CD14-positive monocyte (primary cell): ENCODE measurements around the gene PHF21B. TPM values are rescaled to one million over a fixed set of nuclear protein-coding genes. Genes with fewer than 3 reads are reported as not detected.

Experiments used
- DNase-seq, 3 donors: peaks; one replicate each; pipeline ENCODE4 v3.0.0-alpha.2; 2011 to 2022
- H2AFZ ChIP-seq: 2 replicates; pipeline ENCODE4 v1.6.0; 2012; ENCODE audit warnings: mild to moderate bottlenecking, low read depth, low read length, inconsistent platforms; ENCODE audit not compliant: insufficient read depth, poor library complexity, severe bottlenecking
- H3K27ac ChIP-seq, 2 donors: 1 replicate in 1 of 2; 2 replicates in 1 of 2; pipeline ENCODE4 v1.5.1; 2012 to 2013; ENCODE audit warnings: low read length in 2 of 2, control low read depth in 1 of 2, inconsistent platforms in 1 of 2, low read depth in 1 of 2, mild to moderate bottlenecking in 1 of 2
- H3K27me3 ChIP-seq, 2 donors: one replicate each; pipeline versions ENCODE4 v1.6.0 to v1.6.1; 2011 to 2013; ENCODE audit warnings: low read length in 2 of 2; ENCODE audit not compliant: control insufficient read depth in 2 of 2, insufficient read depth in 2 of 2
- H3K36me3 ChIP-seq, 2 donors: replicated peaks in 1 of 2; 1 replicate in 1 of 2; 2 replicates in 1 of 2; pipeline versions ENCODE4 v1.5.1 to v1.6.1; 2012 to 2013; ENCODE audit warnings: low read length in 2 of 2, control low read depth in 1 of 2, inconsistent platforms in 1 of 2, mild to moderate bottlenecking in 1 of 2; ENCODE audit not compliant: insufficient read depth in 2 of 2, control insufficient read depth in 1 of 2
- H3K4me1 ChIP-seq, 2 donors: 1 replicate in 1 of 2; 2 replicates in 1 of 2; pipeline versions ENCODE4 v1.5.1 to v1.6.1; 2012 to 2013; ENCODE audit warnings: low read length in 2 of 2, control low read depth in 1 of 2, inconsistent platforms in 1 of 2, mild to moderate bottlenecking in 1 of 2, moderate library complexity in 1 of 2; ENCODE audit not compliant: insufficient read depth in 2 of 2, control insufficient read depth in 1 of 2
- H3K4me2 ChIP-seq: replicated peaks from 2 replicates; pipeline ENCODE3; 2012; ENCODE audit warnings: low read length, moderate library complexity, mild to moderate bottlenecking; ENCODE audit not compliant: poor library complexity, severe bottlenecking; ENCODE audit errors: extremely low read depth
- H3K4me3 ChIP-seq, 3 experiments: fragments of 200-600 bp in 1 of 3; sonication (generic) in 1 of 3; replicated peaks in 1 of 3; 1 replicate in 2 of 3; 2 replicates in 1 of 3; pipeline ENCODE4 v1.5.1; 2011 to 2013; ENCODE audit warnings: low read length in 3 of 3, mild to moderate bottlenecking in 3 of 3, control low read depth in 2 of 3, low read depth in 2 of 3, inconsistent platforms in 1 of 3, moderate library complexity in 1 of 3
- H3K79me2 ChIP-seq: 2 replicates; pipeline ENCODE4 v1.6.0; 2012; ENCODE audit warnings: mild to moderate bottlenecking, control low read depth, inconsistent platforms, low read length, moderate library complexity; ENCODE audit not compliant: insufficient read depth
- H3K9ac ChIP-seq: 2 replicates; pipeline ENCODE4 v1.6.0; 2017; ENCODE audit warnings: low read length, mild to moderate bottlenecking; ENCODE audit not compliant: insufficient read depth, poor library complexity, severe bottlenecking
- H3K9me3 ChIP-seq, 2 donors: replicated peaks in 1 of 2; 1 replicate in 1 of 2; 2 replicates in 1 of 2; pipeline versions ENCODE4 v1.5.1 to v1.6.1; 2012 to 2013; ENCODE audit warnings: low read length in 2 of 2, control low read depth in 1 of 2; ENCODE audit not compliant: control insufficient read depth in 1 of 2, insufficient read depth in 1 of 2
- H4K20me1 ChIP-seq: 2 replicates; pipeline ENCODE4 v1.6.0; 2012; ENCODE audit warnings: mild to moderate bottlenecking, low read length, control low read depth, moderate library complexity; ENCODE audit not compliant: insufficient read depth
- H3K27ac Mint-ChIP-seq, 7 donors: one replicate each; pipeline ENCODE4 v1.8.0; 2020; ENCODE audit warnings: mild to moderate bottlenecking in 7 of 7, mixed read lengths in 7 of 7, moderate library complexity in 6 of 7, inconsistent platforms in 2 of 7
- H3K27me3 Mint-ChIP-seq, 3 donors: one replicate each; pipeline ENCODE4 v1.8.0; 2021 to 2022; ENCODE audit warnings: low read depth in 3 of 3, mild to moderate bottlenecking in 3 of 3, mixed read lengths in 3 of 3, moderate library complexity in 3 of 3, inconsistent platforms in 1 of 3
- H3K36me3 Mint-ChIP-seq, 2 donors: one replicate each; pipeline ENCODE4 v1.8.0; 2020; ENCODE audit warnings: mixed read lengths in 2 of 2, inconsistent platforms in 1 of 2, mild to moderate bottlenecking in 1 of 2
- H3K4me1 Mint-ChIP-seq: one replicate; pipeline ENCODE4 v1.8.0; 2020; ENCODE audit warnings: mild to moderate bottlenecking, mixed read lengths
- H3K4me3 Mint-ChIP-seq, 2 donors: one replicate each; pipeline ENCODE4 v1.8.0; 2020; ENCODE audit warnings: mild to moderate bottlenecking in 2 of 2, mixed read lengths in 2 of 2, moderate library complexity in 1 of 2
- H3K9me3 Mint-ChIP-seq, 7 donors: one replicate each; pipeline ENCODE4 v1.8.0; 2020 to 2022; ENCODE audit warnings: mixed read lengths in 7 of 7, mild to moderate bottlenecking in 6 of 7, moderate library complexity in 6 of 7, inconsistent platforms in 2 of 7
- CTCF ChIP-seq: fragments of 200-600 bp; IDR thresholded peaks from one replicate; pipeline ENCODE4 v1.8.0; 2022; ENCODE audit warnings: antibody characterized with exemption, mild to moderate bottlenecking
- WGBS: methylation state at CpG from one replicate; pipeline ENCODE4 v1.1.5; 2013; ENCODE audit warnings: missing lambda C conversion rate; ENCODE audit not compliant: insufficient coverage; 5-methylcytosine and 5-hydroxymethylcytosine counted together
- intact Hi-C, 2 donors: fragments of 100-400 bp; cut with micrococcal nuclease; formaldehyde crosslinking; loops; one replicate each; pipeline versions ENCODE4 v1.15.0 to v1.15.1; 2023
- polyA plus RNA-seq, 3 donors: library from polyadenylated mRNA; depleted of rRNA in 1 of 3; unstranded in 2 of 3; stranded (reverse) in 1 of 3; fragments of 300-500 nt in 2 of 3; fragments of >200 nt in 1 of 3; fragmentation: Illumina TruSeq in 2 of 3; gene quantifications; 1 replicate in 2 of 3; 2 replicates in 1 of 3; pipeline ENCODE4 v1.2.3, GENCODE V29; 2012 to 2021

The PHF21B gene
- polyA plus RNA-seq, 3 donors: not detected

- no peaks in the 10 kb centered on the region for H4K20me1 ChIP-seq
- Mint-ChIP-seq H3K4me3 (no peak overlapping the region), H3K27ac (no peak overlapping the region), H3K9me3 (no peaks in the 10 kb centered on the region), H3K36me3 (no peaks in the 10 kb centered on the region), H3K27me3 (peaks cover 0 to under 1% (median 0%) of the 10 kb centered on the region in 3 donors), H3K4me1 (no peaks in the 10 kb centered on the region)
- no peak for DNase-seq
- no peaks in the 10 kb centered on the region for H3K27me3 ChIP-seq
- no peak overlapping the region for H3K9ac ChIP-seq
- intact Hi-C loops: no loop called here
- H2AFZ ChIP-seq: no peak overlapping the region
- H3K27ac ChIP-seq: no peak overlapping the region
- no peak for TF ChIP-seq CTCF
- no peak overlapping the region for H3K4me2 ChIP-seq
- no peaks in the 10 kb centered on the region for H3K36me3 ChIP-seq
- H3K9me3 ChIP-seq: no peaks in the 10 kb centered on the region
- 80% methylated on average over 16 of the region's 20 CpGs for WGBS
- H3K4me3 ChIP-seq: no peak overlapping the region
- no peaks in the 10 kb centered on the region for H3K79me2 ChIP-seq
- no peaks in the 10 kb centered on the region for H3K4me1 ChIP-seq
These were observed 119.2 kb downstream of the PHF21B start for GRCh38 chr22:44890416-44891292.

GRCh38 chr22:44889255-44889878 is 120.4 kb downstream of the PHF21B start:
- Histone ChIP-seq H3K36me3 (no peaks in the 10 kb centered on the region), H4K20me1 (no peaks in the 10 kb centered on the region), H3K27ac (no peak overlapping the region), H3K4me3 (no peak overlapping the region), H2AFZ (no peak overlapping the region), H3K9me3 (no peaks in the 10 kb centered on the region), H3K4me1 (no peaks in the 10 kb centered on the region), H3K79me2 (no peaks in the 10 kb centered on the region), H3K4me2 (no peak overlapping the region), H3K9ac (no peak overlapping the region), H3K27me3 (no peaks in the 10 kb centered on the region)
- no peaks in the 10 kb centered on the region for H3K9me3 Mint-ChIP-seq
- no peaks in the 10 kb centered on the region for H3K36me3 Mint-ChIP-seq
- H3K4me3 Mint-ChIP-seq: no peak overlapping the region
- no peaks in the 10 kb centered on the region for H3K27me3 Mint-ChIP-seq
- no peak for DNase-seq
- TF ChIP-seq CTCF: no peak
- no peaks in the 10 kb centered on the region for H3K4me1 Mint-ChIP-seq
- H3K27ac Mint-ChIP-seq: no peak overlapping the region
- 82% methylated on average over 14 of the region's 14 CpGs for WGBS
- intact Hi-C loops: no loop called here
